Upper lobe of right lung (tissue), 1 donor: ENCODE measurements around the gene NFKB1. TPM values are rescaled to one million over a fixed set of nuclear protein-coding genes. Genes with fewer than 3 reads are reported as not detected.
"Not testable (repeated sequence)": the region's sequence is repeated elsewhere in the genome, so short reads cannot be mapped to it uniquely, and the experiment has no call there.

ENCODE experiments used
- ATAC-seq: fragments of 200-7000 bp; cut with Tn5 transposase; one replicate; pipeline ENCODE4 v1.9.1; 2020; ENCODE audit warnings: mild to moderate bottlenecking, moderate library complexity
- DNase-seq: peaks from one replicate; pipeline ENCODE4 v3.0.0-alpha.2; 2020
- H3K27ac ChIP-seq: fragments of 200-600 bp; one replicate; pipeline ENCODE4 v1.8.0; 2022
- H3K27me3 ChIP-seq: fragments of 200-600 bp; one replicate; pipeline ENCODE4 v1.8.0; 2022; ENCODE audit warnings: mild to moderate bottlenecking
- H3K36me3 ChIP-seq: fragments of 200-600 bp; one replicate; pipeline ENCODE4 v1.8.0; 2022
- H3K4me1 ChIP-seq: fragments of 200-600 bp; one replicate; pipeline ENCODE4 v1.8.0; 2022
- H3K4me3 ChIP-seq: fragments of 200-600 bp; one replicate; pipeline ENCODE4 v1.8.0; 2022; ENCODE audit warnings: mild to moderate bottlenecking
- H3K9me3 ChIP-seq: fragments of 200-600 bp; one replicate; pipeline ENCODE4 v1.8.0; 2022
- CTCF ChIP-seq: fragments of 200-600 bp; IDR thresholded peaks from one replicate; pipeline ENCODE4 v1.8.0; 2022; ENCODE audit warnings: antibody characterized with exemption
- intact Hi-C: fragments of 100-400 bp; cut with DNase I; formaldehyde crosslinking; loops from one replicate; pipeline ENCODE4 v1.11.0; 2022
- total RNA-seq: library from RNA; stranded (reverse); fragmentation: NEBNext Ultra II Directional; extraction: Animal tissue kit (Norgen Biotek cat#: 25700); gene quantifications from one replicate; pipeline ENCODE4 v1.2.1, GENCODE V29; 2021
- donor health status: DM: no; HTN: yes; CAD: no; lungs with severe emphysema.

Gene NFKB1
- total RNA-seq, 1 donor from 2014 or later = 48.8 TPM

GRCh38 chr4:102474736-102475504 is 26.2 kb upstream of the NFKB1 start:
- Histone ChIP-seq H3K27ac (no peak overlapping the region), H3K4me3 (no peak overlapping the region), H3K36me3 (no peaks in the 10 kb centered on the region), H3K27me3 (no peaks in the 10 kb centered on the region), H3K9me3 (no peaks in the 10 kb centered on the region), H3K4me1 (no peaks in the 10 kb centered on the region)
- TF ChIP-seq CTCF = no peak
- ATAC-seq (no peak), DNase-seq (no peak)
- intact Hi-C loops = no loop called here

- no peaks in the 10 kb centered on the region for H3K4me1 ChIP-seq
- no peak for TF ChIP-seq CTCF
- H3K27ac ChIP-seq = no peak overlapping the region
- intact Hi-C loops = no loop called here
- H3K4me3 ChIP-seq = no peak overlapping the region
- no peaks in the 10 kb centered on the region for H3K27me3 ChIP-seq
- H3K36me3 ChIP-seq = no peaks in the 10 kb centered on the region
- no peak for DNase-seq
- no peaks in the 10 kb centered on the region for H3K9me3 ChIP-seq
- ATAC-seq = no peak
These were observed 23.5 kb upstream of the NFKB1 start for GRCh38 chr4:102477657-102478056.

GRCh38 chr4:102478186-102478585 is 23.0 kb upstream of the NFKB1 start:
- TF ChIP-seq CTCF = no peak
- intact Hi-C loops = no loop called here

GRCh38 chr4:102479832-102480231 is 21.3 kb upstream of the NFKB1 start:
- H3K4me1 ChIP-seq, ATAC-seq, intact Hi-C loops, H3K36me3 ChIP-seq, H3K9me3 ChIP-seq, DNase-seq, H3K4me3 ChIP-seq, H3K27ac ChIP-seq, H3K27me3 ChIP-seq: not testable (repeated sequence)

More at GRCh38 chr4:102478186-102478585, 23.0 kb upstream of the NFKB1 start:
- no peak overlapping the region for H3K4me3 ChIP-seq
- H3K36me3 ChIP-seq = no peaks in the 10 kb centered on the region
- no peak for ATAC-seq
- no peaks in the 10 kb centered on the region for H3K9me3 ChIP-seq
- H3K4me1 ChIP-seq = no peaks in the 10 kb centered on the region
- H3K27ac ChIP-seq = no peak overlapping the region
- no peak for DNase-seq
- no peaks in the 10 kb centered on the region for H3K27me3 ChIP-seq

GRCh38 chr4:102483120-102483519 is 18.0 kb upstream of the NFKB1 start:
- no peak overlapping the region for H3K27ac ChIP-seq
- no peaks in the 10 kb centered on the region for H3K9me3 ChIP-seq
- no peak for TF ChIP-seq CTCF
- no peaks in the 10 kb centered on the region for H3K27me3 ChIP-seq
- H3K36me3 ChIP-seq = no peaks in the 10 kb centered on the region
- H3K4me3 ChIP-seq = no peak overlapping the region
- ATAC-seq (no peak), DNase-seq (peak; percentile 54)
- intact Hi-C loops = no loop called here
- no peaks in the 10 kb centered on the region for H3K4me1 ChIP-seq

GRCh38 chr4:102483990-102484692 is 17.0 kb upstream of the NFKB1 start:
- H3K4me3 ChIP-seq, H3K36me3 ChIP-seq, H3K27ac ChIP-seq, H3K9me3 ChIP-seq, H3K4me1 ChIP-seq, DNase-seq, H3K27me3 ChIP-seq, ATAC-seq, intact Hi-C loops: not testable (repeated sequence)
